KMS-11 (cell line): ENCODE data around the gene COL20A1.
"Not testable (repeated sequence)": the region's sequence is repeated elsewhere in the genome, so short reads cannot be mapped to it uniquely, and the experiment has no call there.

Experiments used
- H2AFZ ChIP-seq: fragments of 200-600 bp; sonication (generic); 2 replicates; pipeline ENCODE4 v1.6.1; 2016; ENCODE audit warnings: antibody characterized with exemption, mixed run types, low read depth
- H3K27ac ChIP-seq: fragments of 200-600 bp; sonication (generic); 2 replicates; pipeline ENCODE4 v1.6.1; 2016; ENCODE audit warnings: mild to moderate bottlenecking, mixed run types
- H3K27me3 ChIP-seq: fragments of 200-600 bp; sonication (generic); 2 replicates; pipeline ENCODE4 v1.6.1; 2017; ENCODE audit warnings: mild to moderate bottlenecking, low read depth, mixed run types, moderate library complexity; ENCODE audit not compliant: insufficient read depth
- H3K36me3 ChIP-seq: fragments of 200-600 bp; sonication (generic); 2 replicates; pipeline ENCODE4 v1.6.1; 2017; ENCODE audit warnings: mild to moderate bottlenecking, mixed run types; ENCODE audit not compliant: insufficient read depth
- H3K4me1 ChIP-seq: fragments of 200-600 bp; sonication (generic); 2 replicates; pipeline ENCODE4 v1.6.1; 2016; ENCODE audit warnings: mild to moderate bottlenecking, low read depth, mixed run types; ENCODE audit not compliant: poor library complexity, severe bottlenecking
- H3K4me2 ChIP-seq: fragments of 200-600 bp; sonication (generic); 2 replicates; pipeline ENCODE4 v1.7.0; 2016; ENCODE audit warnings: mild to moderate bottlenecking, mixed run types
- H3K4me3 ChIP-seq: fragments of 200-600 bp; sonication (generic); IDR thresholded peaks from 2 replicates; pipeline ENCODE4 v1.6.1; 2017; ENCODE audit warnings: low read depth, low read length, mixed read lengths; ENCODE audit not compliant: insufficient read depth
- H3K79me2 ChIP-seq: fragments of 200-600 bp; sonication (generic); 2 replicates; pipeline ENCODE4 v1.6.1; 2016; ENCODE audit warnings: low read depth, mixed run types; ENCODE audit not compliant: insufficient read depth
- H3K9ac ChIP-seq: fragments of 200-600 bp; sonication (generic); 2 replicates; pipeline ENCODE4 v1.6.1; 2016; ENCODE audit warnings: mild to moderate bottlenecking, mixed run types
- H4K20me1 ChIP-seq: fragments of 200-600 bp; sonication (generic); 2 replicates; pipeline ENCODE4 v1.6.1; 2016; ENCODE audit warnings: mild to moderate bottlenecking, mixed run types; ENCODE audit not compliant: insufficient read depth
- CTCF ChIP-seq: fragments of 200-600 bp; sonication (generic); conservative IDR thresholded peaks from 2 replicates; pipeline ENCODE4 v1.6.1; 2017; ENCODE audit warnings: low read depth, mild to moderate bottlenecking, antibody characterized with exemption, low read length, moderate library complexity, mixed read lengths

The COL20A1 gene

GRCh38 chr20:63333241-63333836 is 40.4 kb downstream of the COL20A1 start:
- H3K27me3 ChIP-seq = peaks cover 93% of the 10 kb centered on the region

GRCh38 chr20:63334356-63334755 is 41.4 kb downstream of the COL20A1 start:
- H3K4me1 ChIP-seq = no peaks in the 10 kb centered on the region

More at GRCh38 chr20:63333241-63333836, 40.4 kb downstream of the COL20A1 start:
- no peaks in the 10 kb centered on the region for H3K36me3 ChIP-seq
- no peak overlapping the region for H3K27ac ChIP-seq
- no peak overlapping the region for H3K4me2 ChIP-seq
- H4K20me1 ChIP-seq = no peaks in the 10 kb centered on the region
- H3K4me3 ChIP-seq = no peak overlapping the region
- no peaks in the 10 kb centered on the region for H3K4me1 ChIP-seq
- no peaks in the 10 kb centered on the region for H3K79me2 ChIP-seq
- TF ChIP-seq CTCF = no peak
- H2AFZ ChIP-seq = no peak overlapping the region
- H3K9ac ChIP-seq = no peak overlapping the region

GRCh38 chr20:63335060-63335459 is 42.1 kb downstream of the COL20A1 start:
- not testable (repeated sequence) for H3K27ac ChIP-seq

More at GRCh38 chr20:63334356-63334755, 41.4 kb downstream of the COL20A1 start:
- Histone ChIP-seq H3K4me2 (peak overlapping the region; percentile 47; the same call in 1 of the 2 replicates), H3K4me3 (no peak overlapping the region), H2AFZ (peak overlapping the region; percentile 95; the same call in 1 of the 2 replicates), H3K36me3 (no peaks in the 10 kb centered on the region), H3K27me3 (peaks cover 92% of the 10 kb centered on the region), H4K20me1 (no peaks in the 10 kb centered on the region), H3K79me2 (no peaks in the 10 kb centered on the region), H3K9ac (no peak overlapping the region), H3K27ac (no peak overlapping the region)
- TF ChIP-seq CTCF = no peak

GRCh38 chr20:63335711-63336110 is 42.7 kb downstream of the COL20A1 start:
- Histone ChIP-seq H3K4me2 (no peak overlapping the region), H3K9ac (no peak overlapping the region), H3K27ac (no peak overlapping the region), H3K27me3 (peaks cover 91% of the 10 kb centered on the region), H3K79me2 (no peaks in the 10 kb centered on the region), H3K4me3 (no peak overlapping the region), H3K4me1 (no peaks in the 10 kb centered on the region), H2AFZ (peak overlapping the region; percentile 95), H4K20me1 (no peaks in the 10 kb centered on the region), H3K36me3 (no peaks in the 10 kb centered on the region)
- no peak for TF ChIP-seq CTCF

More at GRCh38 chr20:63335060-63335459, 42.1 kb downstream of the COL20A1 start:
- H3K4me3 ChIP-seq, H3K4me1 ChIP-seq, H3K36me3 ChIP-seq, H4K20me1 ChIP-seq, H3K9ac ChIP-seq, H3K79me2 ChIP-seq: not testable (repeated sequence)
- peak overlapping the region; percentile 47; the same call in 1 of the 2 replicates for H3K4me2 ChIP-seq
- peaks cover 91% of the 10 kb centered on the region for H3K27me3 ChIP-seq
- H2AFZ ChIP-seq = peak overlapping the region; percentile 95

- TF ChIP-seq CTCF = no peak
- Histone ChIP-seq H4K20me1 (no peaks in the 10 kb centered on the region), H3K27me3 (peaks cover 91% of the 10 kb centered on the region), H3K36me3 (no peaks in the 10 kb centered on the region), H3K4me2 (no peak overlapping the region), H3K27ac (no peak overlapping the region), H3K79me2 (no peaks in the 10 kb centered on the region), H3K4me1 (no peaks in the 10 kb centered on the region), H3K9ac (no peak overlapping the region), H2AFZ (no peak overlapping the region), H3K4me3 (no peak overlapping the region)
These were observed 43.3 kb downstream of the COL20A1 start for GRCh38 chr20:63336232-63336752.
